Upper lobe of right lung (tissue), 1 donor: ENCODE results near the gene LRP4. TPM values are rescaled to one million over a fixed set of nuclear protein-coding genes. Genes with fewer than 3 reads are reported as not detected.

Experiments used
- ATAC-seq: fragments of 200-7000 bp; cut with Tn5 transposase; one replicate; pipeline ENCODE4 v1.9.1; 2020; ENCODE audit warnings: mild to moderate bottlenecking, moderate library complexity
- DNase-seq: peaks from one replicate; pipeline ENCODE4 v3.0.0-alpha.2; 2020
- H3K27ac ChIP-seq: fragments of 200-600 bp; one replicate; pipeline ENCODE4 v1.8.0; 2022
- H3K27me3 ChIP-seq: fragments of 200-600 bp; one replicate; pipeline ENCODE4 v1.8.0; 2022; ENCODE audit warnings: mild to moderate bottlenecking
- H3K36me3 ChIP-seq: fragments of 200-600 bp; one replicate; pipeline ENCODE4 v1.8.0; 2022
- H3K4me1 ChIP-seq: fragments of 200-600 bp; one replicate; pipeline ENCODE4 v1.8.0; 2022
- H3K4me3 ChIP-seq: fragments of 200-600 bp; one replicate; pipeline ENCODE4 v1.8.0; 2022; ENCODE audit warnings: mild to moderate bottlenecking
- H3K9me3 ChIP-seq: fragments of 200-600 bp; one replicate; pipeline ENCODE4 v1.8.0; 2022
- CTCF ChIP-seq: fragments of 200-600 bp; IDR thresholded peaks from one replicate; pipeline ENCODE4 v1.8.0; 2022; ENCODE audit warnings: antibody characterized with exemption
- intact Hi-C: fragments of 100-400 bp; cut with DNase I; formaldehyde crosslinking; loops from one replicate; pipeline ENCODE4 v1.11.0; 2022
- total RNA-seq: library from RNA; stranded (reverse); fragmentation: NEBNext Ultra II Directional; extraction: Animal tissue kit (Norgen Biotek cat#: 25700); gene quantifications from one replicate; pipeline ENCODE4 v1.2.1, GENCODE V29; 2021
- donor health status: DM: no; HTN: yes; CAD: no; lungs with severe emphysema.

The LRP4 gene
- total RNA-seq, 1 donor from 2014 or later, result 14.0 TPM

DNA sequence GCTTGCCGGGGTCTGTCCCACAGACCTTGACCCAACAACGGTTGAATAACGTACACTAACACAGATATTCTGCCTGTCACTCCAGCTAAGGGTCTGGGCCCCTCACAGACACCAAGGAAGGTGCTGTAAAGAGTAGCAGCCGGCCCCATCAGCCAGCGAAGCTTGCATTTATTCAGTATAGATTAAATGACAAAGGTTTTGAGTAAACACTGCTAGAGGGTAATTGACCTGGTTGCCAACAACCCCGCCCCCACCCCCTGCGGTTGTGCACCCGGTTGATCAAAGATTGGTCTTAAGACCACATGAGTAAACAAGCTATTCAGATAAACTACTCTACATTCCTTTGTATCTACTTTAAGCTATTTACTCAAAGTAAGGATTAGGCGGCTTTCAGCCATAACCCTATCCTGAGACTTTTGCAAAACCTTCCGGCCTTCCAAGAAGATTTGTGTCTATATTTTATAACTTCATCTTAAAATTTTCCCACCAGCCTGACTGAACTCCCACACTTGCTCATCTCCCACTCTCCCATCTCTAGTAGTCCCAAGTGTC is 67.4 kb downstream of the LRP4 start:
- DNase-seq (no peak), ATAC-seq (no peak)
- intact Hi-C loops, result no loop called here
- no peak for TF ChIP-seq CTCF
- no peaks in the 10 kb centered on the region for H3K4me1 ChIP-seq
- no peaks in the 10 kb centered on the region for H3K27me3 ChIP-seq
- no peak overlapping the region for H3K4me3 ChIP-seq
- H3K9me3 ChIP-seq, result no peaks in the 10 kb centered on the region
- H3K27ac ChIP-seq, result no peak overlapping the region
- no peaks in the 10 kb centered on the region for H3K36me3 ChIP-seq

GRCh38 chr11:46849631-46850030 is 68.7 kb downstream of the LRP4 start:
- no peaks in the 10 kb centered on the region for H3K9me3 ChIP-seq
- no peak for DNase-seq
- no peak overlapping the region for H3K4me3 ChIP-seq
- no peaks in the 10 kb centered on the region for H3K36me3 ChIP-seq
- H3K27ac ChIP-seq, result no peak overlapping the region
- no peak for TF ChIP-seq CTCF
- ATAC-seq, result no peak
- H3K4me1 ChIP-seq, result peaks cover 9% of the 10 kb centered on the region
- intact Hi-C loops, result no loop called here
- no peaks in the 10 kb centered on the region for H3K27me3 ChIP-seq

DNA sequence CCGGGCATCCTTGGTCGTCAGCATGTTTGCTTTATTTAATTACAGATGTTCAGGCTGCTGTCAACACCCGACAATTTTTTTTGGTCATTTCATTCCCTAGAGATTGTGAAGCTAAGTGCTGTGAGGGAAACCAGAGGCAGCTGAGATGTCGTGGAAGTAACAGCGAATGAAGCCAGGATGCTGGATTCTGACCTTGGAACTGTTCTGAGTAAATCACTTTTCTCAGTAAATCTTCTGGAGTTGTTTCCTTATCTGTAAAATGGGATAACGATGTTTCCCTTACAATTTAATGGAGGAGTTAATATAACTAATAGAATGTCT is 71.9 kb downstream of the LRP4 start:
- H3K36me3 ChIP-seq, result no peaks in the 10 kb centered on the region
- intact Hi-C loops, result no loop called here
- peak overlapping the region; percentile 83 for H3K4me3 ChIP-seq
- H3K27me3 ChIP-seq, result no peaks in the 10 kb centered on the region
- DNase-seq (no peak), ATAC-seq (no peak)
- no peaks in the 10 kb centered on the region for H3K9me3 ChIP-seq
- H3K4me1 ChIP-seq, result peaks cover 13% of the 10 kb centered on the region
- no peak for TF ChIP-seq CTCF
- no peak overlapping the region for H3K27ac ChIP-seq

- DNase-seq (peak; percentile 95), ATAC-seq (peak; percentile 99)
- intact Hi-C loops, result no loop called here
- H3K27ac ChIP-seq, result peak within 1 kb of the TSS; percentile 86
- no peak for TF ChIP-seq CTCF
- H3K4me3 ChIP-seq, result peak within 1 kb of the TSS; percentile 83
- no peaks in the 10 kb centered on the region for H3K9me3 ChIP-seq
- H3K36me3 ChIP-seq, result no peaks in the 10 kb centered on the region
- H3K4me1 ChIP-seq, result peaks cover 13% of the 10 kb centered on the region
- no peaks in the 10 kb centered on the region for H3K27me3 ChIP-seq
Observed at GRCh38 chr11:46845740-46846509, 72.4 kb downstream of the LRP4 start, which contains the start of gene CKAP5. TSS of gene CKAP5 (minus strand) at chr11:46846280. CDS start at chr11:46821231, 25,049 bp downstream.

GRCh38 chr11:46845440-46845739 is 73.0 kb downstream of the LRP4 start:
- H3K27ac ChIP-seq, result peak overlapping the region; percentile 86

More at GRCh38 chr11:46845440-46845739, 73.0 kb downstream of the LRP4 start:
- H3K4me3 ChIP-seq, result peak overlapping the region; percentile 83
- no peak for TF ChIP-seq CTCF
- no peaks in the 10 kb centered on the region for H3K27me3 ChIP-seq
- H3K36me3 ChIP-seq, result no peaks in the 10 kb centered on the region
- intact Hi-C loops, result no loop called here
- H3K4me1 ChIP-seq, result peaks cover 13% of the 10 kb centered on the region
- ATAC-seq (no peak), DNase-seq (no peak)
- H3K9me3 ChIP-seq, result no peaks in the 10 kb centered on the region
